ENCODE measurements around the gene NKRF.
A peak's percentile ranks its signal among the peaks of the same experiment; 100 is the strongest.

NKRF gene

DNA sequence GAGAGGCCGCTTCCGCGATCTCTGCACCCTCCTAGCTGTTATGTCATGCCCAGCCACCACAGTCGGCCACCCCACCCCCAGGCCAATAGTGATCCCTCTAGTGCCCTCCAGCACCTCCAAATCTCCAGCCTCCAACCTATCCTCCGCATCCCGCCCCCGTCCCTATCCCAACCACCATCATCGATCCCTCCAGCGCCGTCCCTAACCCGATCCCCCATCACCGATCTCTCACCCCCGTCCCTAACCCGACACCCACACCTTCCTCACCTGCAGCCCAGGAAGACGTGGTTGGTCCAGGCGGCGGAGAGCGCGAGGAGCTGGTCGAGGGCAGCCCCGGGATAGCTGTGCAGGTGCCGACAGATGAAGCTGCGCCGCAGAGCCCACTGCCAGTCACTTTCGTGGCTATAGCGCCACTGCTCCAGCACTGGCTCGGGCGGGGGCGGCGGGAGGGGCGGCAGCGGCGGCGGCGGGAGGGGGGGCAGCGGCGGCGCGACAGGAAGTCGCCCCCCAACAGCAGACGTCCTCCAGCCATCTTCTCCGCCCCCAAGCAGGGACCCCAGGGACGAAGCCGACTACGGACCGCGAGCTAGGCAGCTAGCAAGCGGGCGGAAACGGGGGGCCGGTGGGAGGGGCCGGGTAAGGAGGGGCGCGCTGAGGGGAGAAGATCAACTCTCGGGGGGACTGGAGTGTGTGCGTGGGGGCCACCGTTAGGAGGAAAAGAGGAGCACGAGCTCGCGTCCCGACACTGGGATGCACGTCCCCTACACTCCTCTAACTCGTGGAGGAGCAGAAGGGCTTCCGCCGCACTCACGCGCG lies 552 bp downstream of the NKRF start:
- Histone ChIP-seq H3K27me3 (replicated peaks) (no peaks in the 10 kb centered on the region), H3K36me3 (replicated peaks) (no peaks in the 10 kb centered on the region), H3K27ac (peak overlapping the region; percentile 83), H3K4me3 (ENCODE audit: low read depth, low read length) (peak overlapping the region; percentile 83)
- in situ Hi-C loops (cut with HindIII; ENCODE audit: low pct_ligation_motif_present, low sequenced_read_pairs), result no loop called here
- no peak for TF ChIP-seq CTCF (IDR thresholded peaks at IDR 0.05; ENCODE audit: low read depth, low read length, missing control alignments)
- DNase-seq, result no peak

DNA sequence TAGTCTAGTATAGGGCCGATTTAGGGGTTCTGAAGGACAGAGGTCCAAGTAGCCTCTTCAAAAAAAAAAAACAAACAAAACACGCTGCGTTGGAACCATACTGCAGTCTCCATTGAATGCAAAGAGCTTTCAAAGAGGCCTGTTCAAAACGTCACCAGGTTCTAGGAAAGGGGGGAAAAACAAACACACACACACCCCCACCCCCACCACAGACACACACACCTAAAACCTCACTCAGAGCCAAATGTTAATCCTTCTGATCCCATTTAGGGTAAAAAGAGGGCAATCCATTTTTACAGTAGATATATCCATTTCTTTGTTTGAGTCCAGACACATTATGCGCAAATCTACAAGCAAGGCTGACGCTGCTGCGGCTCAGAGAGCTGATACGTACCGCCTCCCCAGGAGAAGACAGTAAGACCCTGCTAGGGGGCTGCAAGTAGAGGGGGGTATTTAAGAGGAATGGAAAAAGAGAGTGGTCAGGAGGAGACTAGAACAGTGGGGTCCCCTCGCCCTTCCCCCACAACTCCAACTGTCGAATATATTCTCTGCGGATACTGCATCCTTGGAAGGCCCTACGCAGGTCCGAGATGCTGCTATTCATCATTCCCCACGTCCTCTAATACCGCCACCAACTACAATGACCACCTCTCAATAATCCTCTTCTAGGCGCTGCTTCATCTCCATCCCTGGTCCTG lies 1.3 kb downstream of the NKRF start:
- Histone ChIP-seq H3K27ac (no peak overlapping the region), H3K27me3 (replicated peaks) (no peaks in the 10 kb centered on the region), H3K36me3 (replicated peaks) (no peaks in the 10 kb centered on the region), H3K4me3 (ENCODE audit: low read depth, low read length) (peak overlapping the region; percentile 83)
- no peak for TF ChIP-seq CTCF (IDR thresholded peaks at IDR 0.05; ENCODE audit: low read depth, low read length, missing control alignments)
- no peak for DNase-seq
- in situ Hi-C loops (cut with HindIII; ENCODE audit: low pct_ligation_motif_present, low sequenced_read_pairs), result no loop called here

DNA sequence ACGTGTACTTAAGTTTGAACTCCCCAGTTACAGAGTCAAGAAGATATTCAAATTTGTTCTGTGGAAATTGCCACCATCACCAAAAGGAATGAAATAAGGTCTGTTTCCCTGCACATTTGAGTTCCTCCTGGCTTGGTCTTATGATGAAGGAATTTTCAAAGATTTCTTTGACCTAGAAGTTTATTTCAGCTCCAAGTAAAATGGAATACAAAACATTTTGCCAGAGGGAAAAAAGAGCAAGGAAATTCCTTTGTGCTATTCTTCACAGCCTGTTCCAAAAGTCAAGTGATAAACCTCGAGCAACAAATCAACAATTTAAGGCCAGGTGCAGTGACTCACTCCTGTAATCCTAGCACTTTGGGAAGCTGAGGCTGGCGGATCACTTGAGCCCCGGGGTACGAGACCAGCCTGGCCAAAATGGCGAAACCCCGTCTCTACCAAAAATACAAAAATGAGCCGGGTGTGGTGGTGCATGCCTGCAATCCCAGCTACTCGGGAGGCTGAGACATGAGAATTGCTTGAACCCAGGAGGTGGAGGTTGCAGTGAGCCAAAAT lies 3.4 kb downstream of the NKRF start:
- Histone ChIP-seq H3K27ac (no peak overlapping the region), H3K4me3 (ENCODE audit: low read depth, low read length) (no peak overlapping the region)
- in situ Hi-C loops (cut with HindIII; ENCODE audit: low pct_ligation_motif_present, low sequenced_read_pairs), result no loop called here

DNA sequence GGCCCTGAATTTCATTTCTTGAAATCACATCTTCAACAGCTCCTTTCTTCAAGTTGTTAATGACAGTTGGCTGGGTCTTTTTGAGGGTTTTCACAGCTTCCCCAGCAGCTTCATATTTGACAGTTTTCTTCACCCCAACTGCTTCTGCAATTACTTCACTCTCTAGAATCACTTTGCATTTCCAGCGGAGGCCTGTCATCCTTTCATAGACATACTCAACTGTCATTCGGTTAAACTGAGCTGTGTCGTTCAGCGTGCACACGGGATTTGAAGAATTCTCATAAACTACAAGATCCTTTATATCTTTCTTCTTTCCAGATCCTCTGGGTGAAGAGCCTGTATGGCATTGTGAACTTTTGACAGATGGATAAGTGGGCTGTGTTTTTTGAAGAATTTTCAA lies 16.4 kb downstream of the NKRF start:
- Histone ChIP-seq H3K36me3 (replicated peaks) (no peaks in the 10 kb centered on the region), H3K27ac (no peak overlapping the region), H3K4me3 (ENCODE audit: low read depth, low read length) (no peak overlapping the region), H3K27me3 (replicated peaks) (no peaks in the 10 kb centered on the region)
- DNase-seq, result no peak
- no peak for TF ChIP-seq CTCF (IDR thresholded peaks at IDR 0.05; ENCODE audit: low read depth, low read length, missing control alignments)
- in situ Hi-C loops (cut with HindIII; ENCODE audit: low pct_ligation_motif_present, low sequenced_read_pairs), result no loop called here

More for the DNA sequence above, 3.4 kb downstream of the NKRF start:
- Histone ChIP-seq H3K27me3 (replicated peaks) (no peaks in the 10 kb centered on the region), H3K36me3 (replicated peaks) (no peaks in the 10 kb centered on the region)
- DNase-seq, result no peak
- TF ChIP-seq CTCF (IDR thresholded peaks at IDR 0.05; ENCODE audit: low read depth, low read length, missing control alignments), result no peak

GRCh38 chrX:119583431-119584059 lies 22.7 kb downstream of the NKRF start:
- TF ChIP-seq CTCF (IDR thresholded peaks at IDR 0.05; ENCODE audit: low read depth, low read length, missing control alignments), result no peak
- Histone ChIP-seq H3K36me3 (replicated peaks) (no peaks in the 10 kb centered on the region), H3K27me3 (replicated peaks) (no peaks in the 10 kb centered on the region), H3K4me3 (ENCODE audit: low read depth, low read length) (no peak overlapping the region), H3K27ac (no peak overlapping the region)
- no peak for DNase-seq
- in situ Hi-C loops (cut with HindIII; ENCODE audit: low pct_ligation_motif_present, low sequenced_read_pairs), result no loop called here
